T1000 (cell line): ENCODE data around the gene RAB26.

Experiments used
- DNase-seq: peaks from one replicate; lab custom pipeline; 2025; ENCODE audit warnings: mixed read lengths; lab: John Stamatoyannopoulos, UW

Gene RAB26

DNA sequence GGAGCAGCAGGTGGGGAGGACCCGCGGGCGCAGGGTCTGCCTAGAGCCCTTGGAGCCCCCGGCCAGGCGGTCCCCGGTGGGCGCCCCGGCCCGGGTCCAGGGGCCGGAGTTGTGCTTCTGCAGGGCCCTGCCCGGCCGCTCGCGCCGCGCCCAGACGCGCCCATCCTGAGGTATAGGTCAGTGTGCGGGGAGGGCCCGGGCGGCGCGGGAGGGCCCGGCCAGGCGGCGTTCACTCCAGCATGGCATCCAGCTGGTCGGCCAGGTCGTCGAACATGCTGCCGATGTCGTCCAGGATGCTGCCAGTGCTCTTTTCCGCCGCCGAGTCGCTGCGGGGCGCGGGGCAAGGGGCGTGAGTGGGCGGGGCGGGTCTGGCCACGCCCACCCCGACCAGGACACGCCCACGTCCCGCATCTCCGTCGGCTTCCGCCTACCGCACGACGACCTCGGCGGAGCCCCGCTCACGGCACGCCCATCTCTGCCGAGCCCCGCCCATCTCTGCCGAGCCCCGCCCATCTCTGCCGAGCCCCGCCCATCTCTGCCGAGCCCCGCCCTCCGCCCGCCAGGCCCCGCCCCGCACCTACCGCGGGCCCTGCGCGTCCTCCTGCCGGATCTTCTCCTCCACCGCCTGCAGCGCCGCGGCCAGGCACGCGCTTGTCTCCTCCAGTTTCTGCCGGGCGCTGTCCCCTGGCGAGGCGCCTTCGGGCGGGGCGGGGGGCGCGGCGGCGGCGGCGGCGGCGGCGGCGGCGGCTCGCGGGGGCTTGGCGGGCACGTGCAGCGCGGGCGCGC is 30.1 kb downstream of the RAB26 start:
- DNase-seq, result no peak

GRCh38 chr16:2179107-2179501 is 30.7 kb downstream of the RAB26 start:
- DNase-seq, result no peak

- DNase-seq, result no peak
These were observed 31.2 kb downstream of the RAB26 start for GRCh38 chr16:2179576-2179975.

GRCh38 chr16:2180461-2180860 is 32.0 kb downstream of the RAB26 start:
- no peak for DNase-seq

- DNase-seq, result no peak
These were observed 32.8 kb downstream of the RAB26 start for GRCh38 chr16:2180962-2181923.

- no peak for DNase-seq
These were observed 33.5 kb downstream of the RAB26 start for GRCh38 chr16:2181952-2182351.

DNA sequence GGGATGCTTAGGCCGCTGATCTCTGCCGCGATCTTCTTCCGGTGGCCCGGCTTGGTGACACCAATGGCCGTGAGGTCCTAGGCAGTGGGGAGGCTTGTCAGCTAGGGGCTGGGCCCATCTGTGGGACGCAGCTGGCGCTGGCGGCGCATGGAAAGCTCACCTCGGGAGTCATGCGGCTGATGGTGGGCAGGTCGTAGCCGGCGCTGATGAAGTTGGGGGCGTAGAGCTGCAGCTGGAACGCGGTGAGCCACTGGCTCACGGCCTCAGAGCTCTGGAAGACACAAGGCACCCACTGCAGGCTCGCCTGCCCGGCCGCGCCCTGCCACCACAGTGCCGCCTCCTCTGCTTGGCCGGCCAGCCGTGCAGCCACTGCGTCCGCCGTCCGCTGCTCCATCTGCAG is 35.2 kb downstream of the RAB26 start:
- DNase-seq, result no peak

DNA sequence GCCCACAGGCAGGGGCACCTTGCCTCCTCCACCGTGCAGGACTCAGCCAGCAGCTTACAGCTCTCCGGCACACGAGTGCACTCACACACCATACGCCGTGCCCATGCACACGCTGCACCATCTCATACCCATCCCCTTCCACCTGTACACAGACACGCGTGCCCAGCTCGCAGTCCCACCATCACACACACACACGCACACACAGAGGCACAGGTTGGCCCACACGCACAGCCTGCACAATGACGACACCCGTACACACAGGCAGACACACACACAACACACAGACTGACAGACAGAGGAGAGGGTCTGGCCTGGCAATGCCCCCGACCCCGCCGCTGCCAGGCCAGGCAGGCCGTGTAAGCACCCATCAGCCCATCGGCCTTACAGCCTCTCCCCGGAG is 35.9 kb downstream of the RAB26 start:
- no peak for DNase-seq

GRCh38 chr16:2184962-2185361 is 36.5 kb downstream of the RAB26 start:
- DNase-seq, result no peak

- DNase-seq, result no peak
These were observed 37.6 kb downstream of the RAB26 start for GRCh38 chr16:2186064-2186463.

DNA sequence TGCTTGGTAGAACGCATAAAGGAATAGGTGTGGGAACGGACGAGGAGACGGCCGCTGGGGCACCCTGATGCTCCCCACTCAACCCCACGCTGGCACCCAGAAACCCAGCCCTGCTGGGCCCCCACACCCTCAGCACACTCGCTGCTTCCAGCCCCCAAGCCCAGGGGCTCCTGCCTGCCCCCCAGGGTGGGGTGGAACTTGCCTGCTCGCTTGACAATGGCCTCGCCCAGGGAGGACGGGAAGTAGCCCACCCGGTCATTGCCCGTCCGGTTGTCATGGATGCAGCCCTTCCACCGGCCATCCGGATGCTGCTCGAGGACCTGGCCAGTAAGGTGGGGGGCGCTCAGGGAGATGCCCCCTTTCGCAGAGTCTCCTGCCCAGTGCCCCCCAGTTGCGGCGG is 38.1 kb downstream of the RAB26 start:
- no peak for DNase-seq

DNA sequence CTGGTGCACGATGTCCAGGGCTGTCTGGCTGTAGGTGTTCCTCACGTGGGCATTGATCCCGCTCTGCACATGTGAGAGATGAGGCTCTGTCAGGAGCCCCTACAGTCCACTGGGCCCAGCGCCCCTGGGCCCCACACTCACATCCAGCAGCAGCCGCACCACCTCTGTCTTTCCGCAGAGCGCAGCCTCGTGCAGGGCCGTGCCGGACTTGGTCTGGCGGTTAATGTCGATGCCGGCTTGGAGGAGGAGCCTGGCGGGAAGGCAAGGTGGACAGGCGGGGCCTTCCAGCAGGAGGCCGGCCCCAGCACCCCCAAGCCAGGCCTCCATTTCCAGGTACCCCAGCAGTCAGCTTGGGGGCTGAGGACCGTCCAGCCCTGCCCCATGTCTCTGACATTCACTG is 38.8 kb downstream of the RAB26 start:
- DNase-seq, result no peak

- DNase-seq, result no peak
These were observed 40.0 kb downstream of the RAB26 start for GRCh38 chr16:2188395-2188794.

GRCh38 chr16:2189252-2189893 is 40.9 kb downstream of the RAB26 start:
- no peak for DNase-seq

DNA sequence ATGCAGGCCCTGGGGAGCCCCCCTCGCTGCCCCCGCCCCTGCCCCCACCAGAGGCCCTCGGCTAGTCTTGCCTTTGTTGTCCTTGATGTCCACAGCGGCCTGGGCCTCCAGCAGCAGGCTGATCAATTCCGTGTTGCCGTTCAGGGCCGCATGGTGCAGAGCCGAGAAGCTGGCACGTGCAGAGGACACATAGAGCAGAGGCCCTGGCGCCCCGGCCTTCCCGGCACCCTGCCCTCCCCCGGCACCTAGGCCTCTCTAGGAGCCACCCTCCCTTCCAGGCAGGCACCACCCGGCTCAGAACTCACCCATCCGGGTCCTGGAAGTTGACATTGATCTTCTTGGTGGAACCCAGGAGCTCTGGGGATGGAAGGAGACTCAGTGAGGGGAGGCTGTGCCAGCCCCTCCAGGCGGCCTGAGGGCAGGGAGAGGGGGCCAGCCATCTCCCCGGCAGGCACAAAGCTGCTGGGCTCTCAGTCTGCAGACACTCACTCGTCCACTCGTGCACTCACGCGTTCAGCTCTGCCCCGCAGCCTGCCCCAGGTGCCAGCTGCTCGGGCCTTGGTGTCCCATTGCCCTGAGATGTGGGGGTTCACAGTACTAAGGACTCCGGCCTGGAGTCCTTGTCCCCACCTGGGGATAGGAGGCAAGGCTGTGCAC is 41.7 kb downstream of the RAB26 start:
- DNase-seq, result no peak

- DNase-seq, result no peak
These were observed 42.4 kb downstream of the RAB26 start for GRCh38 chr16:2190659-2191445.

- no peak for DNase-seq
These were observed 43.0 kb downstream of the RAB26 start for GRCh38 chr16:2191446-2191706.

- peak; percentile 34 for DNase-seq
These were observed 45.9 kb downstream of the RAB26 start for GRCh38 chr16:2194166-2194834.

DNA sequence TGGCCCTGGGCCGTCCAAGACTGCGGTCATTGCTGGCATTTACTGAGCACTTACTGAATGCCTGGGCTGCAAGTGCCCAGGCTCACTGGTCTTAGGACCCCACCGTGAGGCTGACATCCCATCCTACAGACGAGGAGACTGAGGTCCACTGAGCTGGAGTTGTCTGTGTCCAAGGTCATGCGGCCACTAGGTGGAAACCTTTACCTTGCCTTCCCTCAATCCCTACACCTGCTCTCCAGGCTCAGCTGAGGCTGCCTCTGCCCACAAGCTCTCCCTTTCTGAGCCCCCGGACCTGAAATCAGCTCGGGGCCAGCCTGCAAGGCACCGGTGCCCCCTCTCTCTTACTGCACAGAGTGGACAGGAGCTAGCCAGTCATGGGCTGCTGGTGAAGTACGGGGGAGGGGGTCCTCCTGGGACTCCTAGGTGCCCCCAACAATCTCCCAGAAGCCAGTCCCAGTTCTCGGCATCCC is 46.5 kb downstream of the RAB26 start:
- no peak for DNase-seq

GRCh38 chr16:2195322-2196161 is 47.1 kb downstream of the RAB26 start:
- DNase-seq, result no peak
